H1 (cell line): ENCODE results near the gene LYPD6. TPM values are rescaled to one million over a fixed set of nuclear protein-coding genes. Genes with fewer than 3 reads are reported as not detected.

Experiments
- CTCF ChIA-PET: fragments of 300-600 bp; sonication (Branson Sonifier 250); formaldehyde crosslinking; loops from one replicate; lab custom pipeline; 2021; ENCODE audit not compliant: partially characterized antibody; lab: Charles Lee
- POLR2A ChIA-PET: fragments of 300-600 bp; sonication (Branson Sonifier 250); formaldehyde crosslinking; loops from one replicate; lab custom pipeline; 2021; ENCODE audit warnings: inconsistent platforms; ENCODE audit not compliant: partially characterized antibody; lab: Charles Lee
- DNase-seq, 2 experiments: peaks; one replicate each; pipeline versions ENCODE4 v3.0.0 to v3.0.0-alpha.2; 2010 to 2022; ENCODE audit warnings: low spot score in 2 of 2, low read depth in 1 of 2, mixed read lengths in 1 of 2
- FAIRE-seq: peaks from 2 replicates; lab custom pipeline; 2011; peaks lifted over from hg19 to GRCh38; lab: Jason Lieb, UNC
- H2AFZ ChIP-seq: 2 replicates; pipeline ENCODE4 v1.8.1; 2012; ENCODE audit warnings: low read length, inconsistent platforms
- H2AK5ac ChIP-seq: 2 replicates; pipeline ENCODE4 v1.6.1; 2013; ENCODE audit warnings: low read depth, low read length
- H2BK120ac ChIP-seq: replicated peaks from 2 replicates; pipeline ENCODE3; 2013; ENCODE audit warnings: low read depth, low read length, inconsistent platforms
- H2BK12ac ChIP-seq: 2 replicates; pipeline ENCODE4 v1.6.1; 2013; ENCODE audit warnings: low read depth, low read length
- H2BK15ac ChIP-seq: 2 replicates; pipeline ENCODE4 v1.6.1; 2013; ENCODE audit warnings: low read length
- H2BK20ac ChIP-seq: 2 replicates; pipeline ENCODE4 v1.6.1; 2013; ENCODE audit warnings: low read length
- H2BK5ac ChIP-seq: 2 replicates; pipeline ENCODE4 v1.6.1; 2013; ENCODE audit warnings: low read depth, low read length
- H3K14ac ChIP-seq: 2 replicates; pipeline ENCODE4 v1.6.1; 2013; ENCODE audit warnings: inconsistent platforms; ENCODE audit not compliant: insufficient read length
- H3K18ac ChIP-seq: 2 replicates; pipeline ENCODE4 v1.6.1; 2013; ENCODE audit warnings: low read length; ENCODE audit errors: extremely low read depth
- H3K23ac ChIP-seq: 2 replicates; pipeline ENCODE4 v1.6.1; 2013; ENCODE audit warnings: inconsistent platforms; ENCODE audit not compliant: insufficient read length
- H3K23me2 ChIP-seq: 2 replicates; pipeline ENCODE4 v1.6.1; 2013; ENCODE audit warnings: low read depth, low read length
- H3K27ac ChIP-seq: 2 replicates; pipeline ENCODE4 v1.6.1; 2011; ENCODE audit warnings: low read depth, low read length, inconsistent platforms
- H3K27me3 ChIP-seq, 4 experiments: replicated peaks in 1 of 4; 1 replicate in 1 of 4; 2 replicates in 3 of 4; pipeline versions ENCODE4 v1.6.1 to v1.8.1; 2011 to 2013; ENCODE audit warnings: low read length in 3 of 4, mild to moderate bottlenecking in 3 of 4, inconsistent platforms in 2 of 4, mixed read lengths in 2 of 4, moderate library complexity in 1 of 4; ENCODE audit not compliant: control insufficient read depth in 3 of 4, insufficient read depth in 3 of 4; ENCODE audit errors: extremely low read depth in 1 of 4
- H3K36me3 ChIP-seq, 4 experiments: 2 replicates each; pipeline versions ENCODE4 v1.6.1 to v1.8.1; 2011 to 2013; ENCODE audit warnings: mild to moderate bottlenecking in 4 of 4, low read length in 3 of 4, moderate library complexity in 2 of 4, control low read depth in 1 of 4, inconsistent platforms in 1 of 4; ENCODE audit not compliant: insufficient read depth in 4 of 4, control insufficient read depth in 2 of 4
- H3K4ac ChIP-seq: replicated peaks from 2 replicates; pipeline ENCODE3; 2013; ENCODE audit warnings: low read length, low read depth, mixed read lengths, inconsistent platforms; ENCODE audit not compliant: insufficient read length
- H3K4me1 ChIP-seq, 4 experiments: replicated peaks in 1 of 4; 1 replicate in 1 of 4; 2 replicates in 3 of 4; pipeline versions ENCODE4 v1.6.1 to v1.8.1; 2011 to 2013; ENCODE audit warnings: low read length in 3 of 4, inconsistent platforms in 2 of 4, mixed read lengths in 1 of 4; ENCODE audit not compliant: insufficient read depth in 4 of 4, control insufficient read depth in 3 of 4
- H3K4me2 ChIP-seq, 2 experiments: 2 replicates each; pipeline versions ENCODE4 v1.6.1 to v1.8.1; 2011 to 2013; ENCODE audit warnings: low read depth in 2 of 2, low read length in 2 of 2, control low read depth in 1 of 2, inconsistent platforms in 1 of 2, mild to moderate bottlenecking in 1 of 2; ENCODE audit not compliant: insufficient read depth in 1 of 2
- H3K4me3 ChIP-seq, 4 experiments: fragments of 200-600, 300-600 bp in 1 of 4; sonication (generic), shearing (Covaris generic), sonication (Bioruptor Twin) in 1 of 4; 2 replicates each; pipeline versions ENCODE4 v1.5.1 to v1.8.1; 2011 to 2016; ENCODE audit warnings: low read length in 4 of 4, low read depth in 3 of 4, control low read depth in 2 of 4, inconsistent platforms in 2 of 4, mild to moderate bottlenecking in 2 of 4, mixed read lengths in 1 of 4, moderate library complexity in 1 of 4; ENCODE audit not compliant: insufficient read depth in 2 of 4; ENCODE audit errors: extremely low read depth in 1 of 4
- H3K56ac ChIP-seq: replicated peaks from 2 replicates; pipeline ENCODE3; 2013; ENCODE audit warnings: low read depth, mild to moderate bottlenecking, mixed read lengths, low read length, inconsistent platforms; ENCODE audit not compliant: insufficient read length
- H3K79me1 ChIP-seq: 2 replicates; pipeline ENCODE4 v1.6.1; 2013; ENCODE audit warnings: low read depth, low read length, control low read depth
- H3K79me2 ChIP-seq, 2 experiments: 2 replicates each; pipeline versions ENCODE4 v1.6.1 to v1.8.1; 2012 to 2013; ENCODE audit warnings: low read length in 2 of 2, mild to moderate bottlenecking in 2 of 2, inconsistent platforms in 1 of 2; ENCODE audit not compliant: insufficient read depth in 2 of 2, control insufficient read depth in 1 of 2
- H3K9ac ChIP-seq, 4 experiments: replicated peaks in 1 of 4; 1 replicate in 1 of 4; 2 replicates in 3 of 4; pipeline versions ENCODE4 v1.6.1 to v1.8.1; 2011 to 2013; ENCODE audit warnings: low read depth in 3 of 4, low read length in 3 of 4, control low read depth in 2 of 4, mild to moderate bottlenecking in 2 of 4, moderate library complexity in 2 of 4, inconsistent platforms in 1 of 4; ENCODE audit errors: extremely low read depth in 1 of 4
- H3K9me3 ChIP-seq, 2 experiments: 2 replicates each; pipeline versions ENCODE4 v1.6.1 to v1.8.1; 2012 to 2013; ENCODE audit warnings: mild to moderate bottlenecking in 2 of 2, moderate library complexity in 2 of 2, control low read depth in 1 of 2, inconsistent platforms in 1 of 2, low read depth in 1 of 2, low read length in 1 of 2, mixed read lengths in 1 of 2; ENCODE audit not compliant: insufficient read depth in 2 of 2
- H4K20me1 ChIP-seq, 2 experiments: replicated peaks in 1 of 2; 2 replicates each; pipeline versions ENCODE3 to v1.8.1; 2011 to 2013; ENCODE audit warnings: inconsistent platforms in 2 of 2, low read length in 2 of 2, mild to moderate bottlenecking in 1 of 2; ENCODE audit not compliant: insufficient read depth in 2 of 2, control insufficient read depth in 1 of 2
- H4K5ac ChIP-seq: 2 replicates; pipeline ENCODE4 v1.6.1; 2013; ENCODE audit warnings: low read length, low read depth, mixed read lengths, inconsistent platforms; ENCODE audit not compliant: insufficient read length
- H4K8ac ChIP-seq: 2 replicates; pipeline ENCODE4 v1.8.0; 2013; ENCODE audit warnings: mild to moderate bottlenecking, moderate library complexity, low read length, inconsistent platforms; ENCODE audit not compliant: insufficient read depth; ENCODE audit errors: extremely low read depth
- H4K91ac ChIP-seq: replicated peaks from 2 replicates; pipeline ENCODE3; 2013; ENCODE audit warnings: low read length, mixed read lengths, inconsistent platforms; ENCODE audit not compliant: insufficient read length
- BACH1 ChIP-seq: IDR thresholded peaks from 2 replicates; pipeline ENCODE4 v1.6.1; 2012; ENCODE audit warnings: low read length, improper control_type of control experiment
- CBX5 ChIP-seq: fragments of 300-800, 300-1000 bp; sonication (generic); IDR thresholded peaks from 2 replicates; pipeline ENCODE4 v1.7.1; 2016; ENCODE audit warnings: antibody characterized with exemption, low read length, low read depth
- CHD2 ChIP-seq: IDR thresholded peaks from 2 replicates; pipeline ENCODE4 v1.6.1; 2012; ENCODE audit warnings: low read length, improper control_type of control experiment
- CTBP2 ChIP-seq: IDR thresholded peaks from 2 replicates; pipeline ENCODE4 v1.7.0; 2011; ENCODE audit warnings: borderline replicate concordance, mild to moderate bottlenecking, moderate library complexity, mixed read lengths, low read length; ENCODE audit not compliant: insufficient read depth, insufficient read length
- EGR1 ChIP-seq: IDR thresholded peaks from 2 replicates; pipeline ENCODE4 v1.6.1; 2011; ENCODE audit warnings: low read depth, low read length, borderline replicate concordance
- EZH2 ChIP-seq: fragments of 200-600 bp; sonication (generic); IDR thresholded peaks from 2 replicates; pipeline ENCODE4 v1.7.1; 2012; ENCODE audit warnings: low read depth, mild to moderate bottlenecking, moderate library complexity, low read length, inconsistent platforms; ENCODE audit not compliant: severe bottlenecking
- GTF2F1 ChIP-seq: IDR thresholded peaks from 2 replicates; pipeline ENCODE4 v1.6.1; 2012; ENCODE audit warnings: low read depth, low read length, improper control_type of control experiment, borderline replicate concordance
- JUND ChIP-seq: IDR thresholded peaks from 2 replicates; pipeline ENCODE4 v1.6.1; 2011; ENCODE audit warnings: mild to moderate bottlenecking, improper control_type of control experiment, low read length
- KDM1A ChIP-seq: fragments of 200-600, 300-600 bp; sonication (generic); IDR thresholded peaks from 2 replicates; pipeline ENCODE4 v1.7.1; 2016; ENCODE audit warnings: mild to moderate bottlenecking, low read length, borderline replicate concordance
- KDM4A ChIP-seq: IDR thresholded peaks from one replicate; pipeline ENCODE4 v1.7.1; 2012; ENCODE audit warnings: low read depth, mild to moderate bottlenecking, moderate library complexity, low read length, inconsistent platforms; ENCODE audit not compliant: severe bottlenecking
- POLR2AphosphoS5 ChIP-seq: IDR thresholded peaks from 2 replicates; pipeline ENCODE4 v1.6.1; 2011; ENCODE audit warnings: low read depth, low read length
- RXRA ChIP-seq: IDR thresholded peaks from 2 replicates; pipeline ENCODE4 v1.6.1; 2011; ENCODE audit warnings: low read depth, mild to moderate bottlenecking, low read length, moderate library complexity; ENCODE audit not compliant: insufficient read depth
- TEAD4 ChIP-seq: IDR thresholded peaks from 2 replicates; pipeline ENCODE4 v1.6.1; 2012; ENCODE audit warnings: low read depth, low read length, inconsistent platforms, mixed read lengths
- ZNF274 ChIP-seq: IDR thresholded peaks from 2 replicates; pipeline ENCODE4 v1.7.0; 2012; ENCODE audit warnings: low read length, borderline replicate concordance; ENCODE audit errors: extremely low read depth
- WGBS, 2 experiments: shearing (Covaris generic) in 1 of 2; methylation state at CpG; one replicate each; pipeline versions ENCODE4 v1.1.6 to v1.1.7; 2013 to 2015; ENCODE audit warnings: low lambda C conversion rate in 2 of 2, mixed read lengths in 2 of 2, inconsistent platforms in 1 of 2, low coverage in 1 of 2, missing lambda C conversion rate in 1 of 2; ENCODE audit not compliant: insufficient replicate concordance in 2 of 2, insufficient coverage in 1 of 2, insufficient read length in 1 of 2; ENCODE audit errors: extremely low coverage in 1 of 2, missing lambda C conversion rate in 1 of 2; 5-methylcytosine and 5-hydroxymethylcytosine counted together
- polyA plus RNA-seq, 7 experiments: library from polyadenylated mRNA; depleted of rRNA in 3 of 7; stranded (reverse) in 5 of 7; unstranded in 2 of 7; fragments of >200 nt in 5 of 7; fragments of 200-250 nt in 2 of 7; gene quantifications; 1 replicate in 5 of 7; 2 replicates in 1 of 7; 4 replicates in 1 of 7; pipeline versions ENCODE4 v1.2.1 to v1.2.3, GENCODE V29; 2011 to 2013; ENCODE audit warnings: missing spikeins in 2 of 7, mixed read lengths in 2 of 7
- total RNA-seq: library from RNA; stranded (reverse); fragmentation: NEBNext Ultra II Directional; extraction: Animal tissue kit (Norgen Biotek cat#: 25700); gene quantifications from 2 replicates; pipeline ENCODE4 v1.2.1, GENCODE V29; 2021

Gene LYPD6
- total and polyA plus RNA-seq, 2 of the 8 experiments (the other 6 are each of a cell fraction or from before 2014, with no cell fraction given): 5.6 to 8.9 TPM

DNA sequence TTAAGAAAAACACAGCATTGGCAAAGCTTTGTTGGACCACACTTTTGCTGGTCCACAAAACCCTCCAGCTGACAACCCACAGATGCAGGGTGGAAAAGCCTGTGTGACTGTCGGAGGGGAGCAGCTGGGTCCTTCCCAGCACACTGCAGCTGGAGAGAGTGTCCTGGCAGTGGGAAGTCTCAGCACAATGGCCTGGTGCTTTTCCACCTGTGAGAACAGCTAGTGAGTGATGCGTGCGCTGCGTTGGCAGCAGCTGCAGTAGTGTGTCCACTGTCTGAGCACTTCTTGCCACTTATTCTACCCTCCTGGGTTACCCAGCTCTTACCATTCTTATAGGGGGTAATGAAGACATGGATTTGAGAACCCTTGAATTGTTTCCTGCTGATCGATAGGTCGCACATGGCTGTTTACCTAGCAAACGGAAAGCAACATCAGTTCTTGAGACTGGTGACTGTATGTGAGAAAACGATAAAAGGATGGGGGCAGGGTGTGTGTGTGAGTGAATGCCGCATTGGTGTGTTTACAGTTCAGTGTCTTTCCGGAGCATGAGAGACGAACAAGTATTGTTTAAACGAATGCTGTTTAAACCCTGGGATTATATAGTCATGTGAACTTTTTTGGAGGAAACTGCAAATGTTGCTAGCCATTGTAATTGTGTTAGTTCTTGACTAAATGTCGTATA, 69.7 kb downstream of the LYPD6 start:
- no peaks in the 10 kb centered on the region for H3K79me2 ChIP-seq
- DNase-seq (no peak), FAIRE-seq (no peak)
- no peak overlapping the region for H2AFZ ChIP-seq
- no peak overlapping the region for H3K14ac ChIP-seq
- H3K23me2 ChIP-seq: no peaks in the 10 kb centered on the region; the same call in 1 of the 2 replicates
- H3K4me2 ChIP-seq: no peak overlapping the region
- 88% methylated on average over 13 of the region's 13 CpGs; no CpG with 5 or more reads in 1 of the 2 experiments for WGBS, 2 experiments
- H3K23ac ChIP-seq: no peak overlapping the region
- H2AK5ac ChIP-seq: no peak overlapping the region
- H2BK120ac ChIP-seq: no peak overlapping the region
- H3K27ac ChIP-seq: no peak overlapping the region
- H4K91ac ChIP-seq: no peak overlapping the region
- peaks cover 0 to 4% (median 0%) of the 10 kb centered on the region in 4 experiments; a peak in 1 of 8 replicates for H3K36me3 ChIP-seq
- H3K9me3 ChIP-seq: no peaks in the 10 kb centered on the region
- H2BK20ac ChIP-seq: no peak overlapping the region
- H3K27me3 ChIP-seq: no peaks in the 10 kb centered on the region
- peaks cover 0 to 6% (median 2%) of the 10 kb centered on the region in 4 experiments; a peak in 2 of 7 replicates for H3K4me1 ChIP-seq
- no peaks in the 10 kb centered on the region for H4K20me1 ChIP-seq
- ChIA-PET POLR2A (no interaction called here), CTCF (interaction anchor here (3.4 kb wide), 1 partner anchor 11 kb away, joined by 10 read pairs; no protein-coding TSS in a partner anchor)
- H2BK12ac ChIP-seq: no peak overlapping the region
- H2BK15ac ChIP-seq: no peak overlapping the region
- H3K79me1 ChIP-seq: no peaks in the 10 kb centered on the region
- H3K18ac ChIP-seq: no peak overlapping the region
- H4K5ac ChIP-seq: no peak overlapping the region
- H4K8ac ChIP-seq: no peak overlapping the region
- no peak overlapping the region for H3K9ac ChIP-seq
- H3K4me3 ChIP-seq: no peak overlapping the region
- H3K56ac ChIP-seq: no peak overlapping the region
- no peak overlapping the region for H2BK5ac ChIP-seq
- no peak overlapping the region for H3K4ac ChIP-seq
- no peak for TF ChIP-seq KDM4A
- TF ChIP-seq KDM1A: no peak
- TF ChIP-seq GTF2F1: no peak
- TF ChIP-seq CHD2: no peak
- no peak for TF ChIP-seq CTBP2
- TF ChIP-seq RXRA: no peak
- TF ChIP-seq CBX5: no peak
- TF ChIP-seq EGR1: no peak
- TF ChIP-seq BACH1: no peak
- TF ChIP-seq TEAD4: no peak
- TF ChIP-seq POLR2AphosphoS5: no peak
- no peak for TF ChIP-seq EZH2
- no peak for TF ChIP-seq ZNF274
- no peak for TF ChIP-seq JUND
